ENCODE results near the gene CPM. TPM values are rescaled to one million over a fixed set of nuclear protein-coding genes. Genes with fewer than 3 reads are reported as not detected.

CPM gene
- total and polyA plus RNA-seq, 2 donors (not counting 3 experiments of a cell fraction or from before 2014, with no cell fraction given), result not detected

GRCh38 chr12:68814490-68815231 is 118.3 kb downstream of the CPM start:
- BruUV-seq (replicated peaks), result no TSS peak
- H2AFZ ChIP-seq (ENCODE audit: low read depth, low read length), result no peak overlapping the region
- peaks cover 5% of the 10 kb centered on the region for H3K4me1 ChIP-seq (ENCODE audit: control insufficient read depth, extremely low read depth, insufficient read depth, low read length)
- dilution Hi-C loops (cut with MboI; ENCODE audit: extremely low pct_ligation_motif_present, low sequenced_read_pairs) (no loop called here), intact Hi-C loops (cut with micrococcal nuclease) (no loop called here)
- H3K36me3 ChIP-seq (ENCODE audit: control insufficient read depth in 2 of 2, extremely low read depth in 1 of 2, insufficient read depth in 2 of 2, low read length in 2 of 2), result peaks cover 5 to 34% of the 10 kb centered on the region in 2 experiments
- CTCF ChIA-PET, result interaction anchor here (1.3 kb wide), 1 partner anchor 27 kb away, joined by 4 read pairs; no protein-coding TSS in a partner anchor
- H3K79me2 ChIP-seq (ENCODE audit: control insufficient read depth, insufficient read depth, low read length), result peaks cover 88% of the 10 kb centered on the region
- H4K20me1 ChIP-seq (replicated peaks; ENCODE audit: control insufficient read depth, extremely low read depth, insufficient read depth, low read length), result peaks cover 30% of the 10 kb centered on the region
- no peaks in the 10 kb centered on the region for H3K9me1 ChIP-seq (replicated peaks; ENCODE audit: control insufficient read depth, extremely low read depth, insufficient read depth, low read length)
- H3K4me3 ChIP-seq (replicated peaks in 1 of 3; ENCODE audit: insufficient read depth in 1 of 3, low read depth in 1 of 3, low read length in 3 of 3), result peak overlapping the region in 1 of 3 experiments; percentile 84
- no peaks in the 10 kb centered on the region for H3K27me3 ChIP-seq (ENCODE audit: control insufficient read depth in 2 of 2, insufficient read depth in 2 of 2, low read length in 2 of 2)
- TF ChIP-seq MAX (IDR thresholded peaks at IDR 0.05; ENCODE audit: insufficient read depth, insufficient read length) (no peak), MYC (IDR thresholded peaks at IDR 0.05; ENCODE audit: low read depth, low read length) (no peak), JUN (IDR thresholded peaks at IDR 0.05; ENCODE audit: borderline replicate concordance, insufficient read depth, insufficient read length, low read depth) (no peak), POLR2A (IDR thresholded peaks at IDR 0.05; ENCODE audit: low read depth, low read length) (no peak), CTCF (IDR thresholded peaks at IDR 0.05; ENCODE audit: extremely low read depth in 1 of 2, insufficient read depth in 1 of 2, low read depth in 1 of 2, low read length in 2 of 2) (no peak), POLR2AphosphoS5 (IDR thresholded peaks at IDR 0.05; ENCODE audit: insufficient read depth, low read depth, low read length) (no peak), GATA2 (IDR thresholded peaks at IDR 0.05; ENCODE audit: insufficient read depth, insufficient read length, low read depth, low read length) (no peak), EZH2 (IDR thresholded peaks at IDR 0.05; ENCODE audit: borderline replicate concordance, low read depth, low read length, severe bottlenecking) (no peak), FOS (IDR thresholded peaks at IDR 0.05; ENCODE audit: borderline replicate concordance, insufficient read depth, low read length) (no peak)
- DNase-seq (ENCODE audit: low read depth, low spot score) (no peak), FAIRE-seq (no peak)
- no peak overlapping the region for H3K27ac ChIP-seq (ENCODE audit: insufficient read depth, low read depth, low read length)
- H3K4me2 ChIP-seq (ENCODE audit: insufficient read depth, low read length), result peak overlapping the region; percentile 66
- H3K9ac ChIP-seq (replicated peaks; ENCODE audit: extremely low read depth, insufficient read depth, low read length), result no peak overlapping the region
- no peaks in the 10 kb centered on the region for H3K9me3 ChIP-seq (replicated peaks; ENCODE audit: control insufficient read depth, insufficient read depth, low read length)
- POLR2A ChIA-PET, result interaction anchor here (0.5 kb wide), 1 partner anchor 78 kb away, joined by 5 read pairs; no protein-coding TSS in a partner anchor
